ENCODE data around the gene TGFBR2. TPM values are rescaled to one million over a fixed set of nuclear protein-coding genes. Genes with fewer than 3 reads are reported as not detected.

The TGFBR2 gene
- total and polyA plus RNA-seq, 2 of the 13 experiments (the other 11 are each of a cell fraction or from before 2014, with no cell fraction given): 82.2 to 187 TPM

- TF ChIP-seq, protein P1, sequence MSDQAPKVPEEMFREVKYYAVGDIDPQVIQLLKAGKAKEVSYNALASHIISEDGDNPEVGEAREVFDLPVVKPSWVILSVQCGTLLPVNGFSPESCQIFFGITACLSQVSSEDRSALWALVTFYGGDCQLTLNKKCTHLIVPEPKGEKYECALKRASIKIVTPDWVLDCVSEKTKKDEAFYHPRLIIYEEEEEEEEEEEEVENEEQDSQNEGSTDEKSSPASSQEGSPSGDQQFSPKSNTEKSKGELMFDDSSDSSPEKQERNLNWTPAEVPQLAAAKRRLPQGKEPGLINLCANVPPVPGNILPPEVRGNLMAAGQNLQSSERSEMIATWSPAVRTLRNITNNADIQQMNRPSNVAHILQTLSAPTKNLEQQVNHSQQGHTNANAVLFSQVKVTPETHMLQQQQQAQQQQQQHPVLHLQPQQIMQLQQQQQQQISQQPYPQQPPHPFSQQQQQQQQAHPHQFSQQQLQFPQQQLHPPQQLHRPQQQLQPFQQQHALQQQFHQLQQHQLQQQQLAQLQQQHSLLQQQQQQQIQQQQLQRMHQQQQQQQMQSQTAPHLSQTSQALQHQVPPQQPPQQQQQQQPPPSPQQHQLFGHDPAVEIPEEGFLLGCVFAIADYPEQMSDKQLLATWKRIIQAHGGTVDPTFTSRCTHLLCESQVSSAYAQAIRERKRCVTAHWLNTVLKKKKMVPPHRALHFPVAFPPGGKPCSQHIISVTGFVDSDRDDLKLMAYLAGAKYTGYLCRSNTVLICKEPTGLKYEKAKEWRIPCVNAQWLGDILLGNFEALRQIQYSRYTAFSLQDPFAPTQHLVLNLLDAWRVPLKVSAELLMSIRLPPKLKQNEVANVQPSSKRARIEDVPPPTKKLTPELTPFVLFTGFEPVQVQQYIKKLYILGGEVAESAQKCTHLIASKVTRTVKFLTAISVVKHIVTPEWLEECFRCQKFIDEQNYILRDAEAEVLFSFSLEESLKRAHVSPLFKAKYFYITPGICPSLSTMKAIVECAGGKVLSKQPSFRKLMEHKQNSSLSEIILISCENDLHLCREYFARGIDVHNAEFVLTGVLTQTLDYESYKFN (CRISPR knock-in tag; conservative IDR thresholded peaks at IDR 0.05): peak; percentile 83
- peak; percentile 72; the same call in 1 of the 2 replicates for TF ChIP-seq ZNF746 (CRISPR knock-in tag; IDR thresholded peaks at IDR 0.05)
- TF ChIP-seq HNRNPLL (IDR thresholded peaks at IDR 0.05; ENCODE audit: low read depth, low read length, poor library complexity, severe bottlenecking): peak; percentile 42
- no peak for TF ChIP-seq ZNF282 (IDR thresholded peaks at IDR 0.05; ENCODE audit: partially characterized antibody)
- no peak for TF ChIP-seq ZNF382 (CRISPR knock-in tag; IDR thresholded peaks at IDR 0.05; ENCODE audit: borderline replicate concordance)
- TF ChIP-seq MLXIP (CRISPR knock-in tag; IDR thresholded peaks at IDR 0.05; ENCODE audit: borderline replicate concordance): no peak
- TF ChIP-seq, protein P2, sequence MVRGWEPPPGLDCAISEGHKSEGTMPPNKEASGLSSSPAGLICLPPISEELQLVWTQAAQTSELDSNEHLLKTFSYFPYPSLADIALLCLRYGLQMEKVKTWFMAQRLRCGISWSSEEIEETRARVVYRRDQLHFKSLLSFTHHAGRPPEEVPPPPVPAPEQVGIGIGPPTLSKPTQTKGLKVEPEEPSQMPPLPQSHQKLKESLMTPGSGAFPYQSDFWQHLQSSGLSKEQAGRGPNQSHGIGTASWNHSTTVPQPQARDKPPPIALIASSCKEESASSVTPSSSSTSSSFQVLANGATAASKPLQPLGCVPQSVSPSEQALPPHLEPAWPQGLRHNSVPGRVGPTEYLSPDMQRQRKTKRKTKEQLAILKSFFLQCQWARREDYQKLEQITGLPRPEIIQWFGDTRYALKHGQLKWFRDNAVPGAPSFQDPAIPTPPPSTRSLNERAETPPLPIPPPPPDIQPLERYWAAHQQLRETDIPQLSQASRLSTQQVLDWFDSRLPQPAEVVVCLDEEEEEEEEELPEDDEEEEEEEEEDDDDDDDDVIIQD (CRISPR knock-in tag; IDR thresholded peaks at IDR 0.05; ENCODE audit: low read depth): peak; percentile 75; the same call in 1 of the 2 replicates
- peak; percentile 73 for TF ChIP-seq CBFB (CRISPR knock-in tag; IDR thresholded peaks at IDR 0.05)
- TF ChIP-seq SPEN (CRISPR knock-in tag; IDR thresholded peaks at IDR 0.05; ENCODE audit: low read depth): peak; percentile 84
- no peak for TF ChIP-seq ZNF142 (CRISPR knock-in tag; IDR thresholded peaks at IDR 0.05)
- TF ChIP-seq XRCC5 (optimal IDR thresholded peaks at IDR 0.05; ENCODE audit: low read length): peak; percentile 71
- TF ChIP-seq, protein P3, sequence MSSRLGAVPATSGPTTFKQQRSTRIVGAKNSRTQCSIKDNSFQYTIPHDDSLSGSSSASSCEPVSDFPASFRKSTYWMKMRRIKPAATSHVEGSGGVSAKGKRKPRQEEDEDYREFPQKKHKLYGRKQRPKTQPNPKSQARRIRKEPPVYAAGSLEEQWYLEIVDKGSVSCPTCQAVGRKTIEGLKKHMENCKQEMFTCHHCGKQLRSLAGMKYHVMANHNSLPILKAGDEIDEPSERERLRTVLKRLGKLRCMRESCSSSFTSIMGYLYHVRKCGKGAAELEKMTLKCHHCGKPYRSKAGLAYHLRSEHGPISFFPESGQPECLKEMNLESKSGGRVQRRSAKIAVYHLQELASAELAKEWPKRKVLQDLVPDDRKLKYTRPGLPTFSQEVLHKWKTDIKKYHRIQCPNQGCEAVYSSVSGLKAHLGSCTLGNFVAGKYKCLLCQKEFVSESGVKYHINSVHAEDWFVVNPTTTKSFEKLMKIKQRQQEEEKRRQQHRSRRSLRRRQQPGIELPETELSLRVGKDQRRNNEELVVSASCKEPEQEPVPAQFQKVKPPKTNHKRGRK (CRISPR knock-in tag; IDR thresholded peaks at IDR 0.05): no peak
Observed at GRCh38 chr3:30606301-30607031, at the start of gene TGFBR2 (continued).

Data from HepG2 (cell line).